Astrocyte (in vitro differentiated cells and primary cell): ENCODE results near the gene CEP41. TPM values are rescaled to one million over a fixed set of nuclear protein-coding genes. Genes with fewer than 3 reads are reported as not detected.

ENCODE experiments used
- DNase-seq: peaks from one replicate; pipeline ENCODE4 v3.0.0-alpha.2; 2010; ENCODE audit warnings: low read depth
- FAIRE-seq: peaks from 2 replicates; lab custom pipeline; 2011; peaks lifted over from hg19 to GRCh38; lab: Jason Lieb, UNC
- H2AFZ ChIP-seq: 2 replicates; pipeline ENCODE4 v1.6.0; 2012; ENCODE audit warnings: low read depth, low read length, inconsistent platforms
- H3K27ac ChIP-seq: 2 replicates; pipeline ENCODE4 v1.5.1; 2011; ENCODE audit warnings: low read depth, low read length, inconsistent platforms
- H3K27me3 ChIP-seq: 2 replicates; pipeline ENCODE4 v1.6.0; 2011; ENCODE audit warnings: low read length, inconsistent platforms; ENCODE audit not compliant: insufficient read depth
- H3K36me3 ChIP-seq: 2 replicates; pipeline ENCODE4 v1.5.1; 2011; ENCODE audit warnings: low read length, inconsistent platforms; ENCODE audit not compliant: insufficient read depth
- H3K4me1 ChIP-seq: 2 replicates; pipeline ENCODE4 v1.5.1; 2011; ENCODE audit warnings: low read length, inconsistent platforms; ENCODE audit not compliant: insufficient read depth
- H3K4me2 ChIP-seq: 2 replicates; pipeline ENCODE4 v1.6.0; 2012; ENCODE audit warnings: low read length, inconsistent platforms
- H3K4me3 ChIP-seq: 2 replicates; pipeline ENCODE4 v1.5.1; 2011; ENCODE audit warnings: low read depth, mild to moderate bottlenecking, low read length, inconsistent platforms; ENCODE audit not compliant: insufficient read depth
- H3K79me2 ChIP-seq: 2 replicates; pipeline ENCODE4 v1.6.0; 2012; ENCODE audit warnings: mild to moderate bottlenecking, low read length, inconsistent platforms; ENCODE audit not compliant: insufficient read depth
- H3K9ac ChIP-seq: 2 replicates; pipeline ENCODE4 v1.6.0; 2012; ENCODE audit warnings: mild to moderate bottlenecking, low read length, inconsistent platforms
- H3K9me3 ChIP-seq: 2 replicates; pipeline ENCODE4 v1.5.1; 2012; ENCODE audit warnings: low read depth, mild to moderate bottlenecking, low read length, inconsistent platforms; ENCODE audit not compliant: insufficient read depth
- H4K20me1 ChIP-seq: 2 replicates; pipeline ENCODE4 v1.6.0; 2012; ENCODE audit warnings: low read length, inconsistent platforms; ENCODE audit not compliant: insufficient read depth
- H3K27ac Mint-ChIP-seq: one replicate; pipeline ENCODE4 v1.8.0; 2021; ENCODE audit warnings: mild to moderate bottlenecking, mixed read lengths; ENCODE audit not compliant: unreplicated experiment
- H3K27me3 Mint-ChIP-seq: one replicate; pipeline ENCODE4 v1.8.0; 2021; ENCODE audit warnings: low read depth, mixed read lengths; ENCODE audit not compliant: unreplicated experiment
- H3K36me3 Mint-ChIP-seq: one replicate; pipeline ENCODE4 v1.8.0; 2021; ENCODE audit warnings: low read depth, mixed read lengths; ENCODE audit not compliant: unreplicated experiment
- H3K4me1 Mint-ChIP-seq: one replicate; pipeline ENCODE4 v1.8.0; 2021; ENCODE audit warnings: low read depth, mixed read lengths; ENCODE audit not compliant: unreplicated experiment
- H3K4me3 Mint-ChIP-seq: one replicate; pipeline ENCODE4 v1.8.0; 2021; ENCODE audit warnings: mild to moderate bottlenecking, moderate library complexity, mixed read lengths; ENCODE audit not compliant: unreplicated experiment
- H3K9me3 Mint-ChIP-seq: one replicate; pipeline ENCODE4 v1.8.0; 2021; ENCODE audit warnings: mild to moderate bottlenecking, mixed read lengths; ENCODE audit not compliant: unreplicated experiment
- CTCF ChIP-seq: IDR thresholded peaks from 2 replicates; pipeline ENCODE4 v1.5.1; 2011; ENCODE audit warnings: low read depth, mild to moderate bottlenecking, inconsistent platforms, low read length, moderate library complexity; ENCODE audit not compliant: insufficient read depth
- EZH2 ChIP-seq: IDR thresholded peaks from 2 replicates; pipeline ENCODE4 v1.6.1; 2012; ENCODE audit warnings: mild to moderate bottlenecking, low read length, inconsistent platforms; ENCODE audit not compliant: insufficient read depth
- total RNA-seq: library from RNA; stranded (reverse); gene quantifications from 2 replicates; pipeline ENCODE4 v1.2.1, GENCODE V29; 2021

Gene CEP41
- total RNA-seq, 1 donor from 2014 or later: 16.4 TPM

GRCh38 chr7:130473876-130474275 is 33.1 kb upstream of the CEP41 start:
- no peaks in the 10 kb centered on the region for H3K4me1 ChIP-seq
- H2AFZ ChIP-seq: no peak overlapping the region
- H4K20me1 ChIP-seq: no peaks in the 10 kb centered on the region
- no peak overlapping the region for H3K27ac ChIP-seq
- no peak overlapping the region for H3K4me3 ChIP-seq
- H3K9ac ChIP-seq: no peak overlapping the region
- Mint-ChIP-seq H3K27me3 (peaks cover 4% of the 10 kb centered on the region), H3K27ac (no peak overlapping the region), H3K9me3 (peaks cover 2% of the 10 kb centered on the region), H3K4me3 (no peak overlapping the region), H3K4me1 (no peaks in the 10 kb centered on the region), H3K36me3 (no peaks in the 10 kb centered on the region)
- H3K27me3 ChIP-seq: no peaks in the 10 kb centered on the region
- H3K4me2 ChIP-seq: no peak overlapping the region
- H3K9me3 ChIP-seq: no peaks in the 10 kb centered on the region
- no peak for DNase-seq
- H3K79me2 ChIP-seq: no peaks in the 10 kb centered on the region
- H3K36me3 ChIP-seq: no peaks in the 10 kb centered on the region
- FAIRE-seq: no peak
- TF ChIP-seq CTCF: no peak
- TF ChIP-seq EZH2: no peak

DNA sequence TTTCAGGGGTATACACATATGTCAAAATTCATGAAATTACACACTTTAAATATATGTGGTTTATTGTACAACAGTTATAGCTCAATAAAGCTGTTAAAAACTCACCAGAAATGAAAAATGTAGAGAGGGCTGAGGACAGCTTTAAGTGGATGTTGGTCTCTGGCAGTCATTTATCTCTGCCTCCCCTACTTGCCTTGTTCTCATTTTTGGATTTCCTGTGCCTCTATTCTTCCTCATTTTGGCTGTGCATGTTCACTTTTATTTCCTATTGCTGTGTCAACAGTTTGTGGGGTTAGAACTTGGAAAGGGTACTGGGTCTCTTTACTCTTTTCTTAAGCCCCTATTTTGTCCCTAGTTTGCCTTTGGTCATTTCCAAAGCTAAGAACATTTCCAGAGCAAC is 32.5 kb upstream of the CEP41 start:
- no peaks in the 10 kb centered on the region for H3K27me3 ChIP-seq
- Mint-ChIP-seq H3K36me3 (no peaks in the 10 kb centered on the region), H3K9me3 (peaks cover 2% of the 10 kb centered on the region), H3K4me3 (no peak overlapping the region), H3K27ac (no peak overlapping the region), H3K27me3 (peaks cover 5% of the 10 kb centered on the region), H3K4me1 (no peaks in the 10 kb centered on the region)
- no peak overlapping the region for H3K27ac ChIP-seq
- no peak overlapping the region for H3K4me3 ChIP-seq
- H3K4me2 ChIP-seq: no peak overlapping the region
- no peak for FAIRE-seq
- no peaks in the 10 kb centered on the region for H4K20me1 ChIP-seq
- H3K9ac ChIP-seq: no peak overlapping the region
- H3K79me2 ChIP-seq: no peaks in the 10 kb centered on the region
- no peak for TF ChIP-seq CTCF
- TF ChIP-seq EZH2: no peak
- no peak for DNase-seq
- no peaks in the 10 kb centered on the region for H3K9me3 ChIP-seq
- H3K36me3 ChIP-seq: no peaks in the 10 kb centered on the region
- H2AFZ ChIP-seq: no peak overlapping the region
- H3K4me1 ChIP-seq: no peaks in the 10 kb centered on the region

DNA sequence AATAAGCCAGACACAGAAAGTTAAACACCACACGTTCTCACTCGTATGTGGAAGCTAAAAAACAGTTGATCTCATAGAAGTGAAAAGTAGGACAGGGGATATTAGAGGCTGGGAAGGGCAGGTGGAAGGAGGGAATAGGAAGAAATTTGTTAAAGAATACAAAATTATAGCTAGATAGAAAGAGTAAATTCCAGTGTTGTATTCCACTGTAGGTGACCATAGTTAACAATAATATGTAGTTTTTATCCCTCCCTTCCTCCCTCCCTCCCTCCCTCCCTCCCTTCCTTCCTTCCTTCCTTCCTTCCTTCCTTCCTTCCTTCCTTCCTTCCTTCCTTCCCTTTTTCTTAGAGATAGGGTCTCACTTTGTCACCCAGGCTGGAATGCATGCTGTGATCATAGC is 31.2 kb upstream of the CEP41 start:
- Histone ChIP-seq H3K4me1 (no peaks in the 10 kb centered on the region), H4K20me1 (no peaks in the 10 kb centered on the region), H3K79me2 (no peaks in the 10 kb centered on the region), H3K9me3 (no peaks in the 10 kb centered on the region), H2AFZ (no peak overlapping the region), H3K9ac (no peak overlapping the region), H3K4me3 (no peak overlapping the region), H3K36me3 (no peaks in the 10 kb centered on the region), H3K4me2 (no peak overlapping the region), H3K27ac (no peak overlapping the region), H3K27me3 (no peaks in the 10 kb centered on the region)
- H3K27ac Mint-ChIP-seq: no peak overlapping the region
- FAIRE-seq: no peak
- H3K36me3 Mint-ChIP-seq: no peaks in the 10 kb centered on the region
- no peaks in the 10 kb centered on the region for H3K4me1 Mint-ChIP-seq
- TF ChIP-seq EZH2 (no peak), CTCF (no peak)
- peaks cover 6% of the 10 kb centered on the region for H3K27me3 Mint-ChIP-seq
- H3K9me3 Mint-ChIP-seq: peaks cover 2% of the 10 kb centered on the region
- no peak overlapping the region for H3K4me3 Mint-ChIP-seq
- DNase-seq: no peak
